Mucosa of rectum (tissue), 2 donors: ENCODE measurements around the gene CEP104.

ENCODE experiments used
- H3K27ac ChIP-seq, 2 donors: one replicate each; pipeline ENCODE4 v1.7.0; 2013; ENCODE audit warnings: inconsistent platforms in 2 of 2, low read depth in 2 of 2, low read length in 2 of 2
- H3K27me3 ChIP-seq, 2 donors: one replicate each; pipeline ENCODE4 v1.7.0; 2013; ENCODE audit warnings: low read length in 2 of 2; ENCODE audit not compliant: control insufficient read depth in 2 of 2, insufficient read depth in 2 of 2
- H3K36me3 ChIP-seq, 2 donors: one replicate each; pipeline ENCODE4 v1.7.0; 2013; ENCODE audit warnings: low read length in 2 of 2; ENCODE audit not compliant: control insufficient read depth in 2 of 2, insufficient read depth in 2 of 2
- H3K4me1 ChIP-seq, 2 donors: one replicate each; pipeline ENCODE4 v1.7.0; 2013; ENCODE audit warnings: low read length in 2 of 2, mild to moderate bottlenecking in 1 of 2; ENCODE audit not compliant: control insufficient read depth in 2 of 2, insufficient read depth in 2 of 2
- H3K4me3 ChIP-seq, 2 donors: one replicate each; pipeline ENCODE4 v1.7.0; 2013; ENCODE audit warnings: low read length in 2 of 2
- H3K9ac ChIP-seq, 2 donors: one replicate each; pipeline ENCODE4 v1.7.0; 2013; ENCODE audit warnings: low read length in 2 of 2, low read depth in 1 of 2, mild to moderate bottlenecking in 1 of 2
- H3K9me3 ChIP-seq, 2 donors: one replicate each; pipeline ENCODE4 v1.7.0; 2013; ENCODE audit warnings: low read length in 2 of 2; ENCODE audit not compliant: control insufficient read depth in 2 of 2
- donor health status: healthy.
- donor health status: Normal muscosa, but diverticular disease.

CEP104 gene

DNA sequence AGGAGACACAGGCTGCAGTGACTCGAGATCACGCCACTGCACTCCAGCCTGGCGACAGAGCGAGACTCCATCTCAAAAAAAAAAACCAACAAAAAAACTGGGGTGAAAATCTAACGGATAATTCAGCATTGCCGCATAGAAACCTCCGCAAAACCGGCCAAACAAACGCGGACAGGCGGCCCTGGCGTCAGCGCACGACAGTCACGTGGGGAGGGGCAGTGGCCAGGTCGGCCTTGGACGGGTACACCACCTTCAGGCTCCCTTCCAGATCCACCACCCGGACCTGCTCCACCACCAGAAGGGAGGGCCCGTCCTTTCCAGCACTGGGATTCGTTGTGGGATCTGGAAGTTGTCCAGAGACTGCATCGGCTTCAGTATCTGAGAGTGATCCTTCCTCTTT, 76.1 kb downstream of the CEP104 start:
- Histone ChIP-seq H3K36me3 (peaks cover 46 to 55% of the 10 kb centered on the region in 2 donors), H3K4me3 (no peak overlapping the region), H3K27ac (no peak overlapping the region), H3K9ac (no peak overlapping the region), H3K4me1 (peaks cover 4% of the 10 kb centered on the region in 2 donors), H3K9me3 (no peaks in the 10 kb centered on the region), H3K27me3 (no peaks in the 10 kb centered on the region)

DNA sequence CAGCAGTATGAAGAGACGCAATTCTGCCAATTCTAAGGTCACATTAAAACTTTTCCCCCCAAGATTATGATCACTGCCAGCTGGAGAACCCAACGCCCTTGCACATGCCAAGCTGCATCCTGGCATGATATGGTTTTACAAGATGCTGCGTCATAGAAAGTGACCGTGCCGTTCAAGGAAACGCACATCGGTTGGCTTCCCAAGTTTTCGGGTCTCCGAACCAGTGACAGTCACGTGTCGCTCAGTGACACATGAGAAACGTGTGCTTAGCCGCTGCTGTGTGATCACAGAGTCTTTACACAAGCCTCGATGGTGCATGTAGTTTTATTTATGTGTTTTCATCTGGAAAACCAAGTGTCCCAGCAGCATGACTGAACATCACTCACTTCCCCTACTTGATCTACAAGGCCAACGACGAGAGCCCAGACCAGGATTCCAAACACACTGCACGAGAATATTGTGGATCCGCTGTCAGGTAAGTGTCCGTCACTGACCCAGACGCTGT, 77.0 kb downstream of the CEP104 start:
- Histone ChIP-seq H3K4me3 (no peak overlapping the region), H3K27ac (no peak overlapping the region), H3K27me3 (no peaks in the 10 kb centered on the region), H3K4me1 (peaks cover 6 to 13% of the 10 kb centered on the region in 2 donors), H3K9ac (no peak overlapping the region), H3K9me3 (no peaks in the 10 kb centered on the region), H3K36me3 (peaks cover 43 to 52% of the 10 kb centered on the region in 2 donors)

DNA sequence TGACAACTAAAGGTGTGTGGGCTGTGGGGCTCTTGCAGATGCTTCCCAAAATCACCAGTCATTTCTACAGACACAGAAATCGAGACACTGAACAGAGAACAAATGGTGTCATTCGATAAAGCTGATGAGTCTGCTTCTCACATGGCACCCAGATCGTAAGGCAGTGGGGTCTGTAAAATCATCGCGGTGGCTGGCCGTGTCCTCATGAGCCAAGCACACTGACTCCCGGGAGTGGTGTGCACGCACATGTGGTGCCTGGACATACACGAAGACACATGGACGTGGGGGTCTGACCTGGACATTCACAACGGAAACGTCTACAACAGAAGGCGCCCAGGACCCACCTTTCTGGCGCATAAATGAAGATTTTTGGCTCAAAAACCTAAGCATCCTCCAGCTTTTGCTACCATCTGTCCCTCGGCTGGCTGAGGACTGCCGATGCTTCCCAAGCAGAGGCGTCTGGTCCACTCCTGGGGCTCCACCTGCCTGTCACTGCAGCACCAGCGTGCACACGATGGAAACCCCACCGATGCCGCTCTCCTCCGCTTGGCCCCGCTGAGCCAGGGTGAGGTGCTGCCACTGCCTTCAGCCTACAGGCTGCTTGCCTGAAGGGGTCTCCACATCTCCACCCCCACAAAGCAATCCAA, 77.6 kb downstream of the CEP104 start:
- Histone ChIP-seq H3K4me1 (peaks cover 6 to 14% of the 10 kb centered on the region in 2 donors), H3K4me3 (no peak overlapping the region), H3K27me3 (no peaks in the 10 kb centered on the region), H3K9ac (no peak overlapping the region), H3K27ac (no peak overlapping the region), H3K9me3 (no peaks in the 10 kb centered on the region), H3K36me3 (peaks cover 39 to 48% of the 10 kb centered on the region in 2 donors)

DNA sequence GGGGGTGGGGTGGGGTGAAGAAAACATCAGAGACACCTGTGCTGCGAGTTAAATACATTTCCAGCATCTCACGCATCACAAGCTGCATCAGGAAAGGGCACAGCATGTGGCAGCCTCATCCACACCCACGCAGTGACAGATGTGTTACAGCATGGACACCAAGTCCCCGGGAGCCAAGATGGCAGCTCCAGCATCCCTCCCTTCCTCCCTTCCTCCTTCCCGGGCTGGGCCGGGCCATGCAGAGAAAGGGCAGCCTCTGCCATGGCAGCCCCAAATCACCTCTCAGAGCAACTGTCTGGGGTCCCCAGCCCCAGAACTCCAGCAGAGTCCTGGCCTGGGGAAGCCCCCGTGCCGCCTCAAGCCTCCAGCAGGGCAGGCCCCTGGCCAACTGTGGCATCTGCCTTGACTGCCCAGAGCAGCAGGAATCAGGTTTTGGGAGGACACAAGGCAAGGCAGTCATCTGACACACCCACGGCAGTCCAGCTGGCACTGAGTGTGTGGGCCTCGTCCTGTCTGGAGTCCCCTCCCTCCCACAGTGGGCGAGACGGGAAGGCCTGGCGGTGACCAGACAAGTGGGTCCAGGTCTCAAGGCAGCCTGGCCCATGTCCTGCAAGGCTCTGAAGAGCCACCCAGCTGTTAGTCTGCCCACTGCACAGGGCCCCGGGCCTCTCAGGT, 78.3 kb downstream of the CEP104 start:
- H3K27me3 ChIP-seq: no peaks in the 10 kb centered on the region
- no peak overlapping the region for H3K27ac ChIP-seq
- no peak overlapping the region for H3K9ac ChIP-seq
- peaks cover 34 to 42% of the 10 kb centered on the region in 2 donors for H3K36me3 ChIP-seq
- no peaks in the 10 kb centered on the region for H3K9me3 ChIP-seq
- peaks cover 6 to 14% of the 10 kb centered on the region in 2 donors for H3K4me1 ChIP-seq
- no peak overlapping the region for H3K4me3 ChIP-seq

DNA sequence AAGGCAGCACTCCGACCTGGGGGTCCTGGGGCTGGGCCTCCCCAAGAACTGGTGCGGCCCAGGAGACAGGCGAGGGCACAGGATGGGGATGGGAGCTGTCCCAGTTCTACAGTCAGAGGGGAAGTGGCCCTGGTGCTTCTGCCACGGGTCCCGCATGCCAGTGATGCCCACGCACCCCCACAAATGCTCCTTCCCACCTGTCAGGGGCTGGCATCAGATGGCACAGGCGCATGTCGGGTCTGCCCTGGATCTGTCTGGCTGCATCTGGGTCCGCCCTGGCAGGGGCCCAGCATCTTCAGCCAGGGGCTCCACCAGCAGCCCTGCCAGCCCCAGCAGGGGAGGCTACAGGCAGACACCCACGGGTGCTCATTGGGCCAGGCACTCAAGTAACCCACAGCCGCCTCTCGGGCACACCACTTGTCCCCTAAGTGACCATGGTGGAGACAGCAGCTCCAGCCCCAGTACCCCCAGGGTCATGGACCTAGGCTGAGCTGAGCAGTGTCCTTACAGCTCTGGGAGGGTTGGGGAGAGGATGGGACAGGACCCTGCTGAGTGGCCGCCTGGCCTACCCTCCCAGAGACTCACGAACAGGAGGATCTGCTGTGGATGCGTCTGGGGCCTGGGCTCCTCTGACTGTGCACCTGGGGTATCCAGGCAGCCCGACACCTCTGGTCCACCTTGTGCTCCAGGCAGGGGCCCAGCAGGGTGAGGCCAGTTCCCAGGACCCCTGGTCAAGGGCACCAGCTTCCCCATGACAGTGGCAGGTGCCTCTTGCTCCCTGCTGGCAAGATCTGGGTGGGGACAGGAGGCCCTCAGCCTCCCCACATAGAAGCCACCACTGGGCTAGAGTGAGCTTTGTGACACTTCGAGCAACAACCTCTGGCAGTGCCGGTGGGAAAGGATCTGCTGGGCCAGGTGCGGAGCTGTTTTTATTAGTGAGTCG, 79.1 kb downstream of the CEP104 start:
- Histone ChIP-seq H3K36me3 (peaks cover 30 to 36% of the 10 kb centered on the region in 2 donors), H3K4me3 (no peak overlapping the region), H3K27ac (no peak overlapping the region), H3K27me3 (no peaks in the 10 kb centered on the region), H3K9ac (no peak overlapping the region), H3K4me1 (peaks cover 6 to 14% of the 10 kb centered on the region in 2 donors), H3K9me3 (no peaks in the 10 kb centered on the region)

DNA sequence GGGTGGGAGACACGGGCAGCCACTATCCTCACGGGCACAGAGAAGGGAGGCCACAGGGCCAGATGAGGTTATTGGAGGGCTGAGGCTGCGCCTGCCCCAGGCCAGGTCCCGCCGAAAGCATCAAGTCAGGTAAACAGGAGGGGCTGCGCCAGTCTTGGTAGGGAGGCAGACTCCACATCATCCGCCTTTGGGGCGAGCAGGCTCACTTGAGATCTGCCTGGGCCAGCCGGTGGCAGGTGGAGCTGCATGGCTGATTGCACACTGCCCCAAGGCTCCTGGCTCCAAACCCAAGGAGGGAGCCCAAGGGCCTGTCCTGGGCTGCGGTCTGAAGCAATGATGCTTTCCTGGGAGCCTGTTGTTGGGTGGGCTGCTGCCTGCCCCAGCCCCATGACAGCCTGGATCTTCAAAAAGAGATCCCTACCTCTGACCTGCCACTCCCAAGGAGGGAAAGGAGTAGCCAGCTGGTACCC, 79.9 kb downstream of the CEP104 start:
- H3K4me1 ChIP-seq: peaks cover 6 to 15% of the 10 kb centered on the region in 2 donors
- no peaks in the 10 kb centered on the region for H3K27me3 ChIP-seq
- H3K4me3 ChIP-seq: no peak overlapping the region
- H3K9me3 ChIP-seq: no peaks in the 10 kb centered on the region
- peaks cover 22 to 29% of the 10 kb centered on the region in 2 donors for H3K36me3 ChIP-seq
- H3K9ac ChIP-seq: no peak overlapping the region
- H3K27ac ChIP-seq: no peak overlapping the region

DNA sequence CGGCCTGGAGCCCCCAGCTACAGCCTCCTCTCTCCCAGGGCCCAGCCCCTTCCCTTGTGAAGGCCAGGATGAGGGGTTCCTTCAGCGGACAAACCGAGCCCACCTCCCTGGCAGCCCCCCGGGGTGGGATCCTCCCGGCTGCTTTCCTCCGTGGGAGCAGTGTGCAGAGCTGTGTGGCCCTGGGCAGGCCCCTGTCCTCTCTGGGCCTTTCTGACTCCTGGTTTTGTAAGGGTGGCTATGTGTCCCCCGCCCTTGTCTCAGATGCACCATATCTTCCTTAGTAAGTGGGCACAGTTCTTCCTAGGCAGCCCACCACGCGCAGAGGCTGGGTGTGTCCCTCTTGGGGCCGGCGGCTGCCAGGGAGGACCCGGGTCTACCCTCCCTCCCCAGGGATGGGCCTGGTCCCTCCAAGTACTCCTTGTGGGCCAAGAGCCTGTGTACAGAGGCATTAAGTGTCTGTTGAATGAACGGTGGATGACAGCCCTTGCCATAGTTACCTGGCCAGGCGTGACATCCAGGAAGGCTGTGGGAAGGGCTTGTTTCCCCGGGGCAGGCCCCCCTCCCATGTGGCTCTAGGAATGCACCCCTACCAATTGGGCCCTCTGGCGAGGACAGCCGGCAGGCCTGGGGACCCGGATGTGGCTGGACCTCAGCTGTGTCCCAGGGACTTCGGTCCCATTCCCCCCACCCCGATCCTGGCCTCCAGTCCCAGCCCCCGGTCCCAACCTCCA, 80.6 kb downstream of the CEP104 start:
- Histone ChIP-seq H3K4me1 (peaks cover 13 to 22% of the 10 kb centered on the region in 2 donors), H3K4me3 (no peak overlapping the region), H3K36me3 (peaks cover 17 to 22% of the 10 kb centered on the region in 2 donors), H3K27ac (no peak overlapping the region), H3K9me3 (no peaks in the 10 kb centered on the region), H3K9ac (no peak overlapping the region), H3K27me3 (peaks cover 0 to 3% of the 10 kb centered on the region in 2 donors)

DNA sequence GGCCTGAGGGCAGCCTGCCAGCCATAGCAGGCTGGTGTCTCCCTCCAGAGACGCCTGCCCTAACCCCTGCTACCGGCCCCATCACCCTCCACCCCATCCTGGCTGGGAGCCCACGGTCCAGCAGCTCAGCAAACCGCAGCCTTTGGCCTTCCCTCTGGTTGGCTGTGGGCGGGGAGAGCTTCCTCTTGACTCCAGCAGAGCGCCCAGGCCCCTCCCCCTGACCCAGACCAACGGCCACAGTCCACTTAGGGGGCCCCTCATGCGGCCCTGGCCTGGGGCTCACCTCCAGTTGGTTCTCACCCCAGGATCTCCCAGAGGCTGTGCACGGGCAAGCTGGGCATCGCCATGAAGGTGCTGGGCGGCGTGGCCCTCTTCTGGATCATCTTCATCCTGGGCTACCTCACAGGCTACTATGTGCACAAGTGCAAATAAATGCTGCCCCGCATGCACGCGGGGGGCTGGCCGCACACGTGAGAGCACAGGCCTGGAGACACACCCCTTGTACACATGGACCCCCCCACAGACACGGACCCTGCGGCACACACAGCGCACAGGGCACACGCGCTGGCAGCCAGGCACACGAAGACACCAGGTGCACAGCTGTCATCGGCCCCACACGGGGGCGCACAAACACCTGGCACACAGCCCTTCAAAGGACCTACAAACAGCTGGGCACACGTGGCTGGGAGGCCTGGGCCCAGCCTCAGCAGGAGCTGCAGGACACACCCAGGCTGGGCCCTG, 81.4 kb downstream of the CEP104 start:
- Histone ChIP-seq H3K9me3 (no peaks in the 10 kb centered on the region), H3K9ac (no peak overlapping the region), H3K27ac (no peak overlapping the region), H3K4me3 (no peak overlapping the region), H3K4me1 (peaks cover 15 to 23% of the 10 kb centered on the region in 2 donors), H3K27me3 (peaks cover 0 to 4% of the 10 kb centered on the region in 2 donors), H3K36me3 (peaks cover 11 to 16% of the 10 kb centered on the region in 2 donors)

DNA sequence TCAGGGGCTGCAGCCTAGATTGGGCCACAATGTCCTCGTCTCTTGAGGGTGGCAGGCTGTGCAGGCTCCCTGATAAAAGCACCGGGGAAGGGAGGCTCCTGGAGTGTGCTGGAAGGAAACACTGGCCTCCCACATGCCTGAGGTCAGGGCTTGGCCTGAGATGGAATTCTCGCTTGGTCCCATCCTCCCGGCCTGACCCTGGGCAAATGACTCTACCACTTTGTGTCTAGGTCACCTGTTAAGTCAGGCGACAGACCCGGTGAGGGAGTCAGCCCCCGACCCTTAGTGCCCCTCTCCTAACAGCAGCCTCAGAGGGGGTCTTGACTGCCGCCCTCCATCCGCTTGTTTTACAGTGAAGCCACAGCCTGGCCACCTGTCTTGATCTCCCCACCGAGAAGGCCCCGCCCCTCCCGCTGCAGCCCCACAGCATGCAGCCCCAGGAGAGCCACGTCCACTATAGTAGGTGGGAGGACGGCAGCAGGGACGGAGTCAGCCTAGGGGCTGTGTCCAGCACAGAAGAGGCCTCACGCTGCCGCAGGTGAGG, 82.0 kb downstream of the CEP104 start:
- Histone ChIP-seq H3K4me3 (no peak overlapping the region), H3K27ac (no peak overlapping the region), H3K4me1 (peaks cover 15 to 23% of the 10 kb centered on the region in 2 donors), H3K36me3 (peaks cover 5 to 10% of the 10 kb centered on the region in 2 donors), H3K27me3 (peaks cover 0 to 4% of the 10 kb centered on the region in 2 donors), H3K9me3 (no peaks in the 10 kb centered on the region), H3K9ac (no peak overlapping the region)
